NCI-H128 (cell line): ENCODE data around the gene SPTBN5.

Experiments
- DNase-seq: peaks from one replicate; lab custom pipeline; 2025; ENCODE audit not compliant: unreplicated experiment; lab: John Stamatoyannopoulos, UW

The SPTBN5 gene

GRCh38 chr15:41827290-41827879, 66.5 kb downstream of the SPTBN5 start:
- DNase-seq = no peak

GRCh38 chr15:41825572-41826535, 68.0 kb downstream of the SPTBN5 start:
- DNase-seq = no peak

DNA sequence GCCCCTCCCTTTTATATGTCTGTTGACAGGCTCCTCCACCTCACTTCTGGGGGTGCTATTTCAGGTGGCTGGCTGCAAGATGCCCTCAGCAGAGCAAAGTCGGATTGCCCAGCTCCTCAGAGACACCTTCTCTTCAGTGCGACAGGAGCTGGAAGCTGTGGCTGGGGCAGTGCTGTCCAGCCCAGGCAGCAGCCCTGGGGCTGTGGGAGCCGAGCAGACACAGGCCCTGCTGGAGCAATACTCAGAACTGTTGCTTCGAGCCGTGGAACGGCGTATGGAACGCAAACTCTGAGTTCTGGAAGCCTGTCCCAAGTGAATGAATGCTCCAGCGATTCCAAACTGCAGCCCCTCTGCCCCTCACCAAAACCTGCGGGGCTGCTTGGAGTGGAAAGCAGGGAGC, 68.7 kb downstream of the SPTBN5 start:
- DNase-seq = no peak

- DNase-seq = no peak
These were observed 69.6 kb downstream of the SPTBN5 start for GRCh38 chr15:41824062-41824745.

DNA sequence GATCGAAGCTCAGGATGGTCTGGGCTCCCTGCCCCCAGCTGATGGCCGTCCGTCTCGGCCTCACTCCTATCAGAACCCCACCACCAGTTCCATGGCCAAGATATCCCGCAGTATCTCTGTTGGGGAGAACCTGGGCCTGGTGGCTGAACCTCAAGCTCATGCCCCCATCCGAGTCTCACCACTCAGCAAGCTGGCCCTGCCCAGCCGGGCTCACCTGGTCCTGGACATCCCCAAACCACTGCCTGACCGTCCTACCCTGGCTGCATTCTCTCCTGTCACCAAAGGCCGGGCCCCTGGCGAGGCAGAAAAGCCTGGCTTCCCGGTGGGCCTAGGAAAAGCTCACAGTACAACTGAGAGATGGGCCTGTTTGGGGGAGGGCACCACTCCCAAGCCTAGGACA, 70.4 kb downstream of the SPTBN5 start:
- DNase-seq = no peak

DNA sequence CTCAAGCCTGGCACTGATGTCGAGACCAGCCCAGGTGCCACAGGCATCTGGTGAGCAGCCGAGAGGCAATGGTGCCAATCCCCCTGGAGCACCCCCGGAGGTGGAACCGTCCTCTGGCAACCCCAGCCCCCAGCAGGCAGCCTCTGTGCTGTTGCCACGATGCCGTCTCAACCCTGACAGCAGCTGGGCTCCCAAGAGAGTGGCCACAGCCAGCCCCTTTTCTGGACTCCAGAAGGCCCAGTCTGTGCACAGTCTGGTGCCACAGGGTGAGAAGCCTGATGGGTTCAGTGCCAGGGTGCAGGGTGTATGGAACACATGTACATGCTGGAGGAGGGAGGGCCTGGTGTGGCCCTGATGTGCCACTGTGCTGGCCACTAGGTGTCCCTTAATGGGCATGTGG, 70.9 kb downstream of the SPTBN5 start:
- no peak for DNase-seq

- no peak for DNase-seq
These were observed 71.4 kb downstream of the SPTBN5 start for GRCh38 chr15:41822471-41822870.

GRCh38 chr15:41821831-41822230, 72.0 kb downstream of the SPTBN5 start:
- DNase-seq = no peak

GRCh38 chr15:41820791-41821423, 72.9 kb downstream of the SPTBN5 start:
- DNase-seq = no peak

GRCh38 chr15:41819455-41820050, 74.3 kb downstream of the SPTBN5 start:
- DNase-seq = no peak

GRCh38 chr15:41817781-41818180, 76.1 kb downstream of the SPTBN5 start:
- DNase-seq = no peak

- DNase-seq = no peak
These were observed 76.5 kb downstream of the SPTBN5 start for GRCh38 chr15:41817327-41817726.

- DNase-seq = no peak
These were observed 77.1 kb downstream of the SPTBN5 start for GRCh38 chr15:41816788-41817187.

GRCh38 chr15:41814534-41814933, 79.3 kb downstream of the SPTBN5 start:
- no peak for DNase-seq

GRCh38 chr15:41813426-41813825, 80.4 kb downstream of the SPTBN5 start:
- DNase-seq = no peak

DNA sequence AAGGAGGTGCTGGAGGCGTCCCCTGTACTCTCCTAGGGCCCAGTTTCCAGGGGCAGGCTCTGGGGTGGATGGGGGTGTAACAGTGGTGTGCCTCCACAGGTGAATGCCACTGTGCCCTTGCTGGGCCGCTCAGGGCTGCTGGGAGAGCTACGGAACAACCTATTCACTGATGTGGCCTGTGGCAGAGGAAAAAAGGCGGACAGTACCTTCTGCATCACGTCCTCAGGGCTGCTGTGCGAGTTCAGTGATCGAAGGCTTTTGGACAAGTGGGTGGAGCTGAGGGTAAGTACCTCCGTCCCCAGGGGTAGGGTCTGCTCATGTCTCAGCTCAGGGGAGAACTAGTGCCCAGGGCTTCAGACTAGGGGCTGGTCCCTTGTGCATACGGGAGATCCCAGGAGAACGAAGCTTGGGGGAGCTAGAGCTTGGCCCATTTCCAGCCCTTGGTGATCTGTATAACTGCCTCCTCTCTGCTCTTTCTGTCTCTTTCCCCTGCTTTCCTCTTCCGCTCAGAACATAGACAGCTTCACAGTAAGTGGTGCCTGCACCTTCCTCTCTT, 81.0 kb downstream of the SPTBN5 start:
- no peak for DNase-seq

GRCh38 chr15:41811432-41812195, 82.2 kb downstream of the SPTBN5 start:
- DNase-seq = no peak

- no peak for DNase-seq
These were observed 83.0 kb downstream of the SPTBN5 start for GRCh38 chr15:41810651-41811431.

GRCh38 chr15:41809526-41810220, 84.2 kb downstream of the SPTBN5 start:
- no peak for DNase-seq
